ENCODE data around the gene HYCC2.

The HYCC2 gene

GRCh38 chr2:201114846-201115245, 43.4 kb upstream of the HYCC2 start:
- Histone ChIP-seq H3K4me1 (peaks cover 20 to 40% (median 28%) of the 10 kb centered on the region in 10 experiments), H3K9ac (peak overlapping the region in 4 of 11 experiments; percentile 96 to 99 (median 98); a peak in 9 of 22 replicates), H3K27ac (peak overlapping the region; percentile 96 to 100 (median 99); a peak in 20 of 22 replicates), H3K9me3 (replicated peaks in 1 of 11) (peaks cover 0 to 3% (median 0%) of the 10 kb centered on the region in 11 experiments; a peak in 1 of 22 replicates), H3K4me2 (peak overlapping the region in 9 of 11 experiments; percentile 22 to 99 (median 91); a peak in 17 of 22 replicates), H3K36me3 (no peaks in the 10 kb centered on the region), H3K4me3 (peak overlapping the region in 6 of 10 experiments; percentile 75 to 92 (median 82); a peak in 8 of 20 replicates), H4K20me1 (peaks cover 0 to 5% (median 0%) of the 10 kb centered on the region in 11 experiments; a peak in 2 of 22 replicates), H3K27me3 (no peaks in the 10 kb centered on the region)
- no peak for TF ChIP-seq Cebpa-rat (IDR thresholded peaks at IDR 0.05)

DNA sequence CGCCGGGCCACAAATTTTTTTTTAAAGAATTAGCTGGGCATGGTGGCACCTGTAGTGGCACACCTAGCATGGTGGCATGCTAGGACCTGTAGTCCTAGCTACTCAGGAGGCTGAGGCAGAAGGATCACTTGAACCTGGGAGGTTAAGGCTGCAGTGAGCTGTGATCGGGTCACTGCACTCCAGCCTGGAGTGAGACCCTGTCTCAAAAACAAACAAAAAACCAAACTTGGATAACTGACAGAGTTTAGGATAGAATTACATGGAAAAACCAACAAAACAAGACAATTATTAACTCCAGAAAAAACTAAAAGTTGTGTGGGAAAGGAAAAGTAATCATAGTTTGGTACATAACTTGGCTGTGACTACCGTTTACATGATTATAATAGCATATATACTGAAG, 42.9 kb upstream of the HYCC2 start:
- H3K27ac ChIP-seq, result peak overlapping the region in 5 of 11 experiments; percentile 96 to 99 (median 97); a peak in 4 of 22 replicates
- no peaks in the 10 kb centered on the region for H3K27me3 ChIP-seq
- H3K4me1 ChIP-seq, result peaks cover 15 to 37% (median 26%) of the 10 kb centered on the region in 10 experiments
- no peak for TF ChIP-seq Cebpa-rat (IDR thresholded peaks at IDR 0.05)
- no peaks in the 10 kb centered on the region for H3K36me3 ChIP-seq
- H3K4me3 ChIP-seq, result peak overlapping the region in 3 of 10 experiments; percentile 78 to 92 (median 86); a peak in 5 of 20 replicates
- peak overlapping the region in 2 of 11 experiments; percentile 98 to 99; a peak in 4 of 22 replicates for H3K9ac ChIP-seq
- H4K20me1 ChIP-seq, result peaks cover 0 to 3% (median 0%) of the 10 kb centered on the region in 11 experiments; a peak in 2 of 22 replicates
- peak overlapping the region in 9 of 11 experiments; percentile 13 to 99 (median 91); a peak in 13 of 22 replicates for H3K4me2 ChIP-seq
- peaks cover 0 to 3% (median 0%) of the 10 kb centered on the region in 11 experiments; a peak in 1 of 22 replicates for H3K9me3 ChIP-seq (replicated peaks in 1 of 11)

DNA sequence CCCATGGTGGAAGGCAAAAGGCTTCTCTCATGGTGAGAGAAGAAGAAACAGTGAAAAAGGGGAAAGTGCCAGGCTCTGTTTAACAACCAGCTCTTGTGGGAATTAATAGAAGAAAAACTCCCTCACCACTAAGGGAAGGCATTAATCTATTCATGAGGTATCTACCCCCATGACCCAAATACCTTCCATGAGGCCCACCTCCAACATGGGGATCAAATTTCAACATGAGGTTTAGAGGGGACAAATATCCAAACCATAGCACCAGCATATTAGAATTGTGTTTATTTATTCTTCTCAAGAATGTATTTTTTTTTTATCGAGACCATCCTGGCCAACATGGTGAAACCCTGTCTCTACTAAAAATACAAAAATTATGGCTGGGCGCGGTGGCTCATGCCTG, 39.6 kb upstream of the HYCC2 start:
- no peak overlapping the region for H3K4me2 ChIP-seq
- no peaks in the 10 kb centered on the region for H3K27me3 ChIP-seq
- no peak for TF ChIP-seq Cebpa-rat (IDR thresholded peaks at IDR 0.05)
- H3K9me3 ChIP-seq (replicated peaks in 1 of 11), result peaks cover 0 to 3% (median 0%) of the 10 kb centered on the region in 11 experiments; a peak in 1 of 22 replicates
- no peak overlapping the region for H3K4me3 ChIP-seq
- H3K9ac ChIP-seq, result no peak overlapping the region
- peaks cover 6 to 37% (median 14%) of the 10 kb centered on the region in 10 experiments; a peak in 18 of 20 replicates for H3K4me1 ChIP-seq
- no peaks in the 10 kb centered on the region for H4K20me1 ChIP-seq
- peaks cover 0 to under 1% (median 0%) of the 10 kb centered on the region in 11 experiments; a peak in 1 of 22 replicates for H3K36me3 ChIP-seq
- no peak overlapping the region for H3K27ac ChIP-seq

GRCh38 chr2:201110615-201111014, 39.1 kb upstream of the HYCC2 start:
- no peak overlapping the region for H3K27ac ChIP-seq

GRCh38 chr2:201109186-201109585, 37.7 kb upstream of the HYCC2 start:
- no peak overlapping the region for H3K27ac ChIP-seq
- TF ChIP-seq Cebpa-rat (IDR thresholded peaks at IDR 0.05), result no peak
- no peak overlapping the region for H3K4me3 ChIP-seq
- no peak overlapping the region for H3K9ac ChIP-seq
- H3K4me1 ChIP-seq, result peaks cover 0 to 22% (median under 1%) of the 10 kb centered on the region in 10 experiments; a peak in 9 of 20 replicates
- H4K20me1 ChIP-seq, result no peaks in the 10 kb centered on the region
- H3K4me2 ChIP-seq, result no peak overlapping the region
- H3K9me3 ChIP-seq (replicated peaks in 1 of 11), result no peaks in the 10 kb centered on the region
- H3K36me3 ChIP-seq, result peaks cover 0 to 4% (median 0%) of the 10 kb centered on the region in 11 experiments; a peak in 1 of 22 replicates
- no peaks in the 10 kb centered on the region for H3K27me3 ChIP-seq

More at GRCh38 chr2:201110615-201111014, 39.1 kb upstream of the HYCC2 start:
- Histone ChIP-seq H3K9ac (no peak overlapping the region), H3K4me1 (peaks cover 4 to 36% (median 13%) of the 10 kb centered on the region in 10 experiments; a peak in 18 of 20 replicates), H4K20me1 (no peaks in the 10 kb centered on the region), H3K4me2 (no peak overlapping the region), H3K4me3 (no peak overlapping the region), H3K27me3 (no peaks in the 10 kb centered on the region), H3K36me3 (peaks cover 0 to 3% (median 0%) of the 10 kb centered on the region in 11 experiments; a peak in 1 of 22 replicates), H3K9me3 (replicated peaks in 1 of 11) (peaks cover 0 to 3% (median 0%) of the 10 kb centered on the region in 11 experiments; a peak in 1 of 22 replicates)
- TF ChIP-seq Cebpa-rat (IDR thresholded peaks at IDR 0.05), result no peak

DNA sequence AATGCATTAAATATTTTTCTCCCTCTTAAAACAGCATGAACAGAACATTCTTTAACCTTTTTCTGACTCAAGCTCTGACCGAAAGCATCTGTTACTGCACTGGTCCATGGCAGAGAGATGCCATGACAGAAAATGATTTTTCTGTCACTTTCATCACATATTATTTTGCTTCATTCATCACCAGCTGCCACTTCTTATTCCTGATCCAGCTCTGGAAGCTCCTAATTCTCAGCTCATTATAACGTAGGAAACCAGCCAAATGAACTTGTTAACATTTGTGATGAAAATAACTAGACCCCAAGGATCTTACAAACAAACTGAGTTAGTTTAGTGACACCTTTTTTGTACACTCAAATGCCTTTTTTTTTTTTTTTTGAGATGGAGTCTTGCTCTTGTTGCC, 36.9 kb upstream of the HYCC2 start:
- Histone ChIP-seq H3K4me3 (no peak overlapping the region), H3K27ac (no peak overlapping the region), H3K9me3 (replicated peaks in 1 of 11) (no peaks in the 10 kb centered on the region), H3K36me3 (peaks cover 0 to 4% (median 0%) of the 10 kb centered on the region in 11 experiments; a peak in 1 of 22 replicates), H3K4me1 (peaks cover 0 to 14% (median 0%) of the 10 kb centered on the region in 10 experiments; a peak in 4 of 20 replicates), H3K9ac (no peak overlapping the region), H3K27me3 (no peaks in the 10 kb centered on the region), H4K20me1 (no peaks in the 10 kb centered on the region), H3K4me2 (no peak overlapping the region)
- no peak for TF ChIP-seq Cebpa-rat (IDR thresholded peaks at IDR 0.05)

DNA sequence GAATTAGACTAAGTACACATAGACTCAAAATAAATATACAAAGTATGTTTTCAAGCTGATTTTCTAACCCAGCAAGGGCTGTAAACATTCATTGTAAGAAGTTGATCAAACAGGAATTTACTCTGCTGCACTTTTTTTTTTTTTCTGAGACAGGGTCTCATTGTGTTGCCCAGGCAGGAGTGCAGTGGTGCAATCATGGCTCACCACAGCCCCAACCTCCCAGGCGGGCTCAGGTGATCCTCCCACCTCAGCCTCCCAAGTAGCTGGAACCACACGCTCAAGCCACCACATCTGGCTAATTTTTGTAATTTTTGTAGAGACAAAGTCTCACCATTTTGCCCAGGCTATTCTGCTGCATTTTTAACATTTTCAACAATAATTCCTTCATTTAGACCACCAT, 36.2 kb upstream of the HYCC2 start:
- no peaks in the 10 kb centered on the region for H3K9me3 ChIP-seq (replicated peaks in 1 of 11)
- no peak overlapping the region for H3K27ac ChIP-seq
- no peak overlapping the region for H3K4me2 ChIP-seq
- H3K9ac ChIP-seq, result no peak overlapping the region
- no peak overlapping the region for H3K4me3 ChIP-seq
- no peaks in the 10 kb centered on the region for H3K27me3 ChIP-seq
- H3K4me1 ChIP-seq, result peaks cover 0 to 7% (median 0%) of the 10 kb centered on the region in 10 experiments; a peak in 4 of 20 replicates
- no peak for TF ChIP-seq Cebpa-rat (IDR thresholded peaks at IDR 0.05)
- no peaks in the 10 kb centered on the region for H4K20me1 ChIP-seq
- H3K36me3 ChIP-seq, result peaks cover 0 to 4% (median 0%) of the 10 kb centered on the region in 11 experiments; a peak in 1 of 22 replicates

DNA sequence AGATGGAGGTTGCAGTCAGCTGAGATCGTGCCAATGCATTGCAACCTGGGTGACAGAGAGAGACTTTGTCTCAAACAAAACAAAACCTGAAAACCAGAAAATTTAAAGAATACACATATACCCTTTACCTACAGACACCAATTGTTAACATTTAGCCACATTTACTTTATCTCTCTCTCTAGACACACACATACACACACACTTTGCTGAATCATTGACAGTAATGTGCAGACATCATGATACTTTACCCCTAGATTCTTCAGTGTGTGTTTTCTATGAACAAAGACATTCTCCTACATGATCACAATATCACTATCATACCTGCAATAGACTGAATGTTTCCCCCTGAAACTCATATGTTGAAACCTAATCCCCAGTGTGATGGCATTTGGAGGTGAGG, 34.3 kb upstream of the HYCC2 start:
- Histone ChIP-seq H3K9ac (no peak overlapping the region), H3K4me1 (no peaks in the 10 kb centered on the region), H3K27me3 (no peaks in the 10 kb centered on the region), H3K9me3 (replicated peaks in 1 of 11) (no peaks in the 10 kb centered on the region), H3K4me2 (no peak overlapping the region), H3K36me3 (peaks cover 0 to 4% (median 0%) of the 10 kb centered on the region in 11 experiments; a peak in 1 of 22 replicates), H3K4me3 (no peak overlapping the region), H4K20me1 (no peaks in the 10 kb centered on the region), H3K27ac (no peak overlapping the region)
- no peak for TF ChIP-seq Cebpa-rat (IDR thresholded peaks at IDR 0.05)

GRCh38 chr2:201100497-201100896, 29.0 kb upstream of the HYCC2 start:
- Histone ChIP-seq H3K27me3 (no peaks in the 10 kb centered on the region), H4K20me1 (no peaks in the 10 kb centered on the region), H3K36me3 (peaks cover 0 to 1% (median 0%) of the 10 kb centered on the region in 11 experiments; a peak in 1 of 22 replicates), H3K4me3 (no peak overlapping the region), H3K27ac (no peak overlapping the region), H3K9ac (no peak overlapping the region), H3K4me2 (no peak overlapping the region), H3K4me1 (no peaks in the 10 kb centered on the region), H3K9me3 (replicated peaks in 1 of 11) (no peaks in the 10 kb centered on the region)
- no peak for TF ChIP-seq Cebpa-rat (IDR thresholded peaks at IDR 0.05)
